C4-2B (cell line): Measurements from ENCODE around the gene HASPIN.

Experiments used
- ZFX ChIP-seq: fragments of 450-650 bp; IDR thresholded peaks from 2 replicates; pipeline ENCODE4 v1.6.1; 2017
- TF ChIP-seq, protein P1 (sequence below): fragments of 450-650 bp; conservative IDR thresholded peaks from 2 replicates; pipeline ENCODE4 v1.5.1; 2017; ENCODE audit warnings: mild to moderate bottlenecking

DNA sequence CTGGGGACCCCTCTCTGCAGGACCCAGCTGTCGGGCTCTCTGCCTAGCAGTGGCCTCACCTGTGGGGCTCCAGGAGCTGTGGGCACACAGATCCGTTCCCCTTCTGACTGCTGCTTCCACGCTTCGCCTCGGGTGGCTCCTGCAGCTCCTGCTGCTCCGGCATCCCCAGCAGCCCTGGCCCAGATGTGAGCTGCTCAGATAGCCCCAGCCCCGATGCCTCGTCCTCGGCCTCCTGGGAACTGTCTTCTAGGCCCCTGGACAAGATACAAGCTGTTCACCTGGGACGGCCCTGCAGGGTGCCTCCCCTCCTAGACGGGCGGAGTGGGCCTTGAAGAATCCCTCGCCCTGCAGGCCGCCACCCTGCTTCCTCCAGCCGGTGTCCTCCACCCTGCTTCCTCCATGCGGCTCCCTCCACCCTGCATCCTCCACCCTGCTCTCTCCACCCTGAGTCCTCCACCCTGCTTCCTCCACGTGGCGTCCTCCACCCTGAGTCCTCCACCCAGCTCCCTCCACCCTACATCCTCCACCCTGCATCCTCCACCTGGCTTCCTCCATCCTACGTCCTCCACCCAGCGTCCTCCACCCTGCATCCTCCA, 44.1 kb upstream of the HASPIN start:
- TF ChIP-seq, protein P1, sequence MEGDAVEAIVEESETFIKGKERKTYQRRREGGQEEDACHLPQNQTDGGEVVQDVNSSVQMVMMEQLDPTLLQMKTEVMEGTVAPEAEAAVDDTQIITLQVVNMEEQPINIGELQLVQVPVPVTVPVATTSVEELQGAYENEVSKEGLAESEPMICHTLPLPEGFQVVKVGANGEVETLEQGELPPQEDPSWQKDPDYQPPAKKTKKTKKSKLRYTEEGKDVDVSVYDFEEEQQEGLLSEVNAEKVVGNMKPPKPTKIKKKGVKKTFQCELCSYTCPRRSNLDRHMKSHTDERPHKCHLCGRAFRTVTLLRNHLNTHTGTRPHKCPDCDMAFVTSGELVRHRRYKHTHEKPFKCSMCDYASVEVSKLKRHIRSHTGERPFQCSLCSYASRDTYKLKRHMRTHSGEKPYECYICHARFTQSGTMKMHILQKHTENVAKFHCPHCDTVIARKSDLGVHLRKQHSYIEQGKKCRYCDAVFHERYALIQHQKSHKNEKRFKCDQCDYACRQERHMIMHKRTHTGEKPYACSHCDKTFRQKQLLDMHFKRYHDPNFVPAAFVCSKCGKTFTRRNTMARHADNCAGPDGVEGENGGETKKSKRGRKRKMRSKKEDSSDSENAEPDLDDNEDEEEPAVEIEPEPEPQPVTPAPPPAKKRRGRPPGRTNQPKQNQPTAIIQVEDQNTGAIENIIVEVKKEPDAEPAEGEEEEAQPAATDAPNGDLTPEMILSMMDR = no peak
- no peak for TF ChIP-seq ZFX
